Naive B cell (primary cell): ENCODE measurements around the gene SYT15. TPM values are rescaled to one million over a fixed set of nuclear protein-coding genes. Genes with fewer than 3 reads are reported as not detected.
"Not testable (repeated sequence)": the region's sequence is repeated elsewhere in the genome, so short reads cannot be mapped to it uniquely, and the experiment has no call there.

ENCODE experiments used
- ATAC-seq, 2 donors: fragments of 150-1000 bp; cut with Tn5 transposase; 2 replicates each; pipeline ENCODE4 v1.10.0; 2021; ENCODE audit warnings: low read depth in 2 of 2, mild to moderate bottlenecking in 2 of 2, moderate library complexity in 2 of 2
- DNase-seq: peaks from one replicate; pipeline ENCODE4 v3.0.0; 2022
- H3K27ac Mint-ChIP-seq, 6 donors: one replicate each; pipeline ENCODE4 v1.8.0; 2020 to 2022; ENCODE audit warnings: mild to moderate bottlenecking in 6 of 6, mixed read lengths in 6 of 6, moderate library complexity in 5 of 6, inconsistent platforms in 2 of 6
- H3K27me3 Mint-ChIP-seq, 3 donors: one replicate each; pipeline ENCODE4 v1.8.0; 2021 to 2022; ENCODE audit warnings: mixed read lengths in 3 of 3, mild to moderate bottlenecking in 1 of 3
- H3K36me3 Mint-ChIP-seq, 2 donors: one replicate each; pipeline ENCODE4 v1.8.0; 2020 to 2022; ENCODE audit warnings: mixed read lengths in 2 of 2, inconsistent platforms in 1 of 2, mild to moderate bottlenecking in 1 of 2
- H3K4me1 Mint-ChIP-seq, 3 donors: one replicate each; pipeline ENCODE4 v1.8.0; 2020 to 2022; ENCODE audit warnings: mixed read lengths in 3 of 3, inconsistent platforms in 1 of 3, mild to moderate bottlenecking in 1 of 3, moderate library complexity in 1 of 3
- H3K4me3 Mint-ChIP-seq, 8 donors: one replicate each; pipeline ENCODE4 v1.8.0; 2020 to 2022; ENCODE audit warnings: mild to moderate bottlenecking in 8 of 8, mixed read lengths in 8 of 8, moderate library complexity in 8 of 8, inconsistent platforms in 2 of 8
- H3K9me3 Mint-ChIP-seq, 7 donors: one replicate each; pipeline ENCODE4 v1.8.0; 2020 to 2022; ENCODE audit warnings: mixed read lengths in 7 of 7, mild to moderate bottlenecking in 5 of 7, inconsistent platforms in 2 of 7, moderate library complexity in 1 of 7
- polyA plus RNA-seq, 6 donors: library from polyadenylated mRNA; unstranded; fragments of 300-500 nt; fragmentation: Illumina TruSeq; gene quantifications; one replicate each; pipeline ENCODE4 v1.2.3, GENCODE V29; 2021; ENCODE audit warnings: low read depth in 6 of 6

SYT15 gene
- polyA plus RNA-seq, 6 donors from 2014 or later, result 0.06 to 0.36 (median 0.07) TPM; not detected in 2

DNA sequence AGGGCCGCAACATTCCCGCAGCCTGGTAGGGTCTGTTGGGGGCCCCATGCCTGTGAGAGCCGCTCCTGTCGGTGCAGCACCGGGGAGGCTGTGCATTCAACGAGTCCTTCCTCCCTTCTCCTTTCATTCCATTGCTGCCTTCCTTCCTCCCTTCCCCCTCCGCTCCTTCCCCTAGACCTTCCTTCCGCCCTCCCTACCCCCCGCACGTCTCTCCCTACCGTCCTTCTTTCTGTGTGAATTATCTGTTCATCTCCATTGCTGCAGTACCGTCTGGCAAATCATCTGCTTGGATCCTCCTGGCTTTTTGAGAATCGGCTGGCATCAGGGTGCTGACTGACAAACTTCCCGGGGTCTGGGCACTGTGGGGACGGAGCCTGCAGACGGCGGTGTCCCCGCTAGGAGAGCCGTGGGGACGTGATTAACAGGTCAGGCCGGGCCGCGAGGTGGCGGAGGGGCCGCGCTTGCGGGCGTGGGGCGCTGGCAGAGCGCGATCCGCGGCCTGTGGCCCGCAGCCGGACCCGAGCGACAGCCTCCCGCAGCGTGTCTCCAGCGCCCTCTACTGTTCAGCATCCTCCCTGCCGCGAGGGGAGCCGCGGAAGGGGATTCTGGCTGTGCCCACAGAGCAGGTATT, 18.8 kb downstream of the SYT15 start:
- not testable (repeated sequence) for H3K9me3 Mint-ChIP-seq, H3K27me3 Mint-ChIP-seq, H3K36me3 Mint-ChIP-seq, H3K4me1 Mint-ChIP-seq, H3K27ac Mint-ChIP-seq
- DNase-seq, result peak; percentile 46
- peak overlapping the region in 5 of 8 donors; percentile 39 to 69 (median 63) for H3K4me3 Mint-ChIP-seq
- ATAC-seq, result peak; percentile 87 to 90

DNA sequence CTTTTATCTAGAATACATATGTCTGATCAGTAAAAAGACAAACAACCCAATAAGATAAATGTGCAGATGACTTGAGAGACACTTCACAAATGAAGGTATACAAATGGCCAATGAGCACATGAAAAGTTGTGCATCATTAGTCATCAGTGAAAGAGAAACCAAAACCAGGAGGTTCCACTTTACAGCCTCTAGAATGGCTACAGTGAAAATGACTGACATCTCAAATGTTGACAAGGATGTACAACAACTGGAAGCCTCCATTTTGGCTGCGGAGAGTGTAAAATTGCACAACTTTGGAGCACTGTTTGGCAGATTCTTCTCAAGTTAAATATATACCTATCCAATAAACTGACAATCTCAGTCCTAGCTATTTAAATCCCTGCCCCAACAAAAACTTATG, 21.6 kb downstream of the SYT15 start:
- H3K4me1 Mint-ChIP-seq, H3K36me3 Mint-ChIP-seq, DNase-seq, H3K27me3 Mint-ChIP-seq, H3K9me3 Mint-ChIP-seq, H3K4me3 Mint-ChIP-seq, H3K27ac Mint-ChIP-seq: not testable (repeated sequence)
- peak; percentile 50 to 53 for ATAC-seq

DNA sequence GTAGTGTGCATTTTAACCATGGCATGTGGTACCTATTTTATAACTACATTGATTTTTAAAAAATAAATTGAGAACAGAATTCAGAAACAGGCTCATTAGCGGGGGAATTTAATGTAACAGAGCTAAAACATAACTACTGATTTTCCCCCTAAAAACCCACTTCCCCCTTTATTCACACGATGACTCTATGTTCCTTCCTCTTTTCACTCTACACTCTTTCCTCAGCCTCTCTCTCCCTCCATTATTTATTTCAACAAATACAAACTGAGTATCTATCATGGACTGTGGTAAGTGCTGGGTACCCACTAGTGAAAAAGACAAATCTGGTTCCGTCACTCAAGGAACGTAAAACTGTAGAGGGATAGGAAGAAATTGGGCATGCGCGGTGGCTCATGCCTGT, 36.6 kb downstream of the SYT15 start:
- not testable (repeated sequence) for H3K27me3 Mint-ChIP-seq, H3K4me3 Mint-ChIP-seq, H3K36me3 Mint-ChIP-seq, DNase-seq, H3K9me3 Mint-ChIP-seq, H3K4me1 Mint-ChIP-seq, H3K27ac Mint-ChIP-seq
- peak; percentile 73 to 78 for ATAC-seq

DNA sequence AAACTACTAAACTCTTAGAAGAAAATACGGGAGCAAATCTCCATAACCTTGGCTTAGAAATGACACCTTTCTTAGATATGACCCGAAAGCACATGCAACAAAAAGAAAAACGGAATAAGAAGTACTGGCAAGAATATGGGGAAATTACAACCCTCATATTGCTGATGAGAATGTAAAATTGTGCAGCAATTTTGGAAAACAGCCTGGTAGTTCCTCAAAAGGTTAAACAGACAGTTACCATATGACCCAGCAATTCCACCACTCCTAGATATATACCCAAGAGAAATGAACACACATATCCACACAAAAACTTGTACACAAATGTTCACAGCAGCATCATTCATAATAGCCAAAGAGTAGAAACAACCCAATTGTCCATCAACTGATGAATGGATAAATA, 37.3 kb downstream of the SYT15 start:
- not testable (repeated sequence) for H3K27ac Mint-ChIP-seq, H3K27me3 Mint-ChIP-seq, DNase-seq, H3K36me3 Mint-ChIP-seq, H3K9me3 Mint-ChIP-seq, H3K4me1 Mint-ChIP-seq, H3K4me3 Mint-ChIP-seq, ATAC-seq

DNA sequence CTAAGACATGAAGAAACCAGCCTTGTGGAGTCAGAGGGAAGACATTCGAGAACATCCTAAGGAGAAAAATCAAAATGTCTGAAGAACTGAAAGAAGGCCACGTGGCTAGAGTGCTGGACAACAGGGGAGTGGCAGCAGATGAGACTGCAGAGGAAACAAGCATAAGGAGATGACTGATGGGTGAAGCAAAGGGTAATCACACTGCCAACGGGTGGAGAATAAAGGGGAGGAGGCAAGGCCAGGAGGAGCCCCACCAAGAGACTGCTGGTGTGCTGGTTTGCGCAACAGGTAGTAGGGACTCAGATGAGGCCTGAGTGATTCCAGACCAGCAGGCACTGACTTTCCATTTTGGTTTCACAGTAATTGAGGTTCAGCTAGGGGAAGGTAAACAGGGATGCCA, 38.2 kb downstream of the SYT15 start:
- not testable (repeated sequence) for H3K9me3 Mint-ChIP-seq, H3K27me3 Mint-ChIP-seq, H3K36me3 Mint-ChIP-seq, H3K4me1 Mint-ChIP-seq, H3K4me3 Mint-ChIP-seq, DNase-seq, ATAC-seq
- peak overlapping the region in 4 of 6 donors; percentile 66 to 90 (median 80) for H3K27ac Mint-ChIP-seq

DNA sequence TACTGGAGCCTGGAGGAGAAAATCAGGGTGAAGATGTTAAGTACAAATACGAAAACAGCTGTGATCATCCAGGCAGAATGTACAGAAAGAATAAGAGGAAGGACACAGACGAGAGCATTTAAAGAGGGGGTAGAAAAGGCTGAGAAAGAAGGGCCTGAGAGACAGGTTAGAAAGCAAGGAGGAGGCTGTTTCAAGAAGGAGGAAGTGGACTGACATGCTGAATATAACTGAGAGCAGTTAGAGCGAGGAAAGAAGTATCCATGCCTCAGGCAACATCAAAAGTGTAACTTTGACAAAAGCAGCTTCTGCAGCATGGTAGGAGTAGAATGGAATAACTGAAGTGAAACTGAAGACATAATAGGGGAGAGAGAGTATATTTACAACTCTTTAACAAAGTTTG, 39.0 kb downstream of the SYT15 start:
- peak overlapping the region in 2 of 6 donors; percentile 36 to 73 for H3K27ac Mint-ChIP-seq
- peak; percentile 76 to 81 for ATAC-seq
- not testable (repeated sequence) for DNase-seq

DNA sequence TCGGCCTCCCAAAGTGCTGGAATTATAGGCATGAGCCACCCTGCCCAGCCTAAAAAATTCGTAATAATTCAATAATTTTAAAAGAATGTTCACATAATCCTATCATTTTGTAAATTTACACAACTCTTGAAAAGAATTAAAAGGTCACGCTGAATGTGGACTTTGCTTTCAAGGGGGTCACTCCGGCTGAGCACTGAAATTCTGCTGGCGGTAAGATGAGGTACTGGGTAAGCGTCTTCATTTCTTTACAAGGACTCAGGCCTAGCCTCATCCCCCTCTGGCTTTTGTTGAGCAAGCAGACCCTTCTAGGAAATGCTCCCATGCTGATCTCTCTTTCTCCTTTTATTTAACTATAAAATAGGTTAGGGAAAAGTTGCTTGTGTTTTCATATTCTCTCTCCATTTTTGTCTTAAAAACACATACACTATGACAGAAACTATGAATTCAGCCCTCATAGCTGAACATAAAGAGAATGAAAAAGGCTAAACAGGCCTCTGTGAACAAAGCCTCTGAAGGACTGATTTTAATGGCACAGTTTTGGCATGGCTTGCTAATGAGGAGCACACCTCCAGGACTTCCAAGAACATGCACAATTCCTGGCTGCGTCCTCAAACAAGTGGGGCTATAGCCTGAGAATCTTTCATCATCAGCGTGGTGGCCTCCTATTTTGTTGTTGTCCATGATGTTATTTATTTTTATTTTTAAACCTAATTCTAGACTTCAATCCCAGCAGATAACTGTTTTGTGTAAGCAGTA, 45.1 kb downstream of the SYT15 start:
- not testable (repeated sequence) for DNase-seq, H3K4me3 Mint-ChIP-seq, H3K9me3 Mint-ChIP-seq, H3K4me1 Mint-ChIP-seq, ATAC-seq, H3K27me3 Mint-ChIP-seq, H3K27ac Mint-ChIP-seq, H3K36me3 Mint-ChIP-seq

More for the DNA sequence above, 39.0 kb downstream of the SYT15 start:
- not testable (repeated sequence) for H3K36me3 Mint-ChIP-seq, H3K27me3 Mint-ChIP-seq, H3K4me1 Mint-ChIP-seq, H3K9me3 Mint-ChIP-seq
- H3K4me3 Mint-ChIP-seq, result peak overlapping the region in 5 of 8 donors; percentile 5 to 80 (median 45)

DNA sequence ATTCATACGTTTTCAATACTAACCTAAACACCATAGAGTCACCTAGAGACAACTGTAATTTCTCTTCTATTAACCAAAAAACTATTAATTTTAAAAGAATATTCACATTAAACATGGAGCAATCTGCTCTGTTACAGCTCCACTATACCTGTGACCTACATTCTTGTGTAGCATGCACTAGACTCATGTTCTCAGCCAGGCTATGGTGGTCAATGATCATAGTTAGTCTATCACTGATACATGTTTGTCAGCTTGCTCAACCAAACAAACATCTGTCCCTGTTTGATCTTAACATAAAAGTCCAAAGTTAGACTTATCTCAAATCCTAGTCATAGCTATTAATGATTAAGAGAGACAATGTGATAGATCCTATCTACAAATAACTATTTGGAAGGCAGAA, 50.9 kb downstream of the SYT15 start:
- H3K4me1 Mint-ChIP-seq, ATAC-seq, H3K27ac Mint-ChIP-seq: not testable (repeated sequence)

DNA sequence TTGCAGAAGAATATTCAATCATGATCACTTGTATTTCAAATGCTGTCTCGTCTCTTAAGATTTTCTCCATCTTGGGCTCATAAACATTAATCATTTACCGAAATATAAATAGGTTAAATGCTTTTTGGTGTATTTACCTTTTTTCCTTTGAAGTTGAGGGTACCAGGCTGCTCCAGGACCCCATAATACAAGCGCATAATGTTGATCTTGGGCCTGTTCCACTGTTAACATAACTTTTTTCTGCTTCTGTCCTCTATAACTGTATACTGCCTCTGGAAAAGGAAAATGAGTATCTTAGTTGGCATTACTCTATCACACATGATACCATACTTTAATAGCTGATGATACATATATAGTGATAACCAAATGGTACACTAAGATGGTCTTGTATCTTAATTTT, 51.9 kb downstream of the SYT15 start:
- H3K4me3 Mint-ChIP-seq, H3K27ac Mint-ChIP-seq, H3K4me1 Mint-ChIP-seq, H3K27me3 Mint-ChIP-seq, H3K9me3 Mint-ChIP-seq, H3K36me3 Mint-ChIP-seq, ATAC-seq, DNase-seq: not testable (repeated sequence)

More for the DNA sequence above, 50.9 kb downstream of the SYT15 start:
- not testable (repeated sequence) for DNase-seq, H3K27me3 Mint-ChIP-seq, H3K36me3 Mint-ChIP-seq, H3K9me3 Mint-ChIP-seq, H3K4me3 Mint-ChIP-seq

DNA sequence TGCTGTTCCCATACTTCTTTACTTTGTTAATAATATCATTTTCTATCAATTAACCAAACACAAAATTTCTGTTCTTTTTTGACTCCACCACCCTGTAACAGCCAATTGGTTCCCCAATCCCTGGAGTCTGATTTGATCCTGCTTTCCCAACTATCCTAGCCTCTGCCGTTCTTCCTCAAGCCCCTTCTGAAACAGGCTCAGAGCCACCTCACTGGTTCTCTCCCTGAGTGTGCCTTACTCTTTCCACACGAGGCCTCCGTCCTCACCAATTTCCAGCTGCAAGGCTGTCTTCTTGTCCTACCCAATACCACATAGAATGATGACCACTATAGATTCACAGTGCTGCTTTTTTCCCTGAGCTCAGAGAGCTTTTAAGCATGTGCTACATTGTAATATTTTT, 52.8 kb downstream of the SYT15 start:
- H3K27ac Mint-ChIP-seq, H3K4me1 Mint-ChIP-seq, ATAC-seq, H3K36me3 Mint-ChIP-seq, H3K9me3 Mint-ChIP-seq, H3K4me3 Mint-ChIP-seq, DNase-seq, H3K27me3 Mint-ChIP-seq: not testable (repeated sequence)

DNA sequence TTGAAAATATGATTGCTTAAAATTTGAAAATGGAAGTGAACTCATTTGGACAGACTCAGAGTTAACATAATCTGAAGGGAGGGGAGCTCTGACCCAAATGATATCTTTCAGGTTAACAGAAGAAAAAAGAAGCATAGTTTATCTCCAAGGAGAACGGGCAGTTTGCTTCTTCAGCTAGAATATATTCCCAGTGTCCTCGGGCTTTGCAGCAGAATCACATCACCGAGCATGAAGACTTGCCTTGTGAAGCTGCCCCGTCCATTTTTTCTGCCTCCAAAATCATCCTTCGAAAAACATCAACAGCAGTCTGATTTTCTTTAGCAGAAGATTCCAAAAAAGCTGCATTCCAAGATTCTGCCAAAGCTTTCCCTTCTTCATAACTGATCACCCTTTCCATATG, 55.8 kb downstream of the SYT15 start:
- peak overlapping the region in 2 of 8 donors; percentile 43 to 47 for H3K4me3 Mint-ChIP-seq
- H3K27ac Mint-ChIP-seq, H3K9me3 Mint-ChIP-seq: not testable (repeated sequence)

DNA sequence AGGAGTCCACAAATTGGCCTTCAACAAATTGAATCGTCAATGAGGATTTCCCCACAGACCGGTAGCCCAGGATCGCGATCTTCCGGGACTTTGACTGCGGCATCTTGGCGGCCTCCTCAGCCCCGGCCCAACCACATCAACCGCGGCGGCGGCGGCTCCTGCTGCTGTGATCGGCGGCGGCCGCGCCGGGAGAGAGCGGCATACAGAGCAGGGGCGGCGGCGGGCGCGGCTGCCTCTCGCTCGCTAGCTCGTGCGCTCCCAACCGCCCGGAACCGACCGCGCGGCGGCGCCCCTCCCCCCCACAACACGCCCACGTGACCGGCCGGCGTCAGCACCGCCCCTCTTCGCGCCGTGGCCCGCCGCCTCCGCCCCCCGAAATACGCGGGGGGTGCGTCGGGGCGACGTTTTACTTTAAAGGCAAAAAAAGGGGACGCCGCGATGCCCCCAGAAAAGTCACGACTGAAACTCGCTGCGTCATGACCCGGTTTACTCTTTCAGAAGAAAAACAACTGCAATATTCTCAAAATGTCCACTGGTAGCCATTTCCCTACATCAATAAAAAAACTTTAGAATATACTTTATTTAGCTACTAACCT, 56.5 kb downstream of the SYT15 start:
- not testable (repeated sequence) for H3K36me3 Mint-ChIP-seq, H3K27me3 Mint-ChIP-seq, H3K9me3 Mint-ChIP-seq, H3K4me1 Mint-ChIP-seq
- H3K27ac Mint-ChIP-seq, result peak overlapping the region in 2 of 6 donors; percentile 67 to 79
- peak overlapping the region in 7 of 8 donors; percentile 35 to 85 (median 71) for H3K4me3 Mint-ChIP-seq
- ATAC-seq (peak; percentile 88 to 90), DNase-seq (peak; percentile 14)

More for the DNA sequence above, 55.8 kb downstream of the SYT15 start:
- not testable (repeated sequence) for ATAC-seq, H3K27me3 Mint-ChIP-seq, DNase-seq, H3K4me1 Mint-ChIP-seq, H3K36me3 Mint-ChIP-seq

DNA sequence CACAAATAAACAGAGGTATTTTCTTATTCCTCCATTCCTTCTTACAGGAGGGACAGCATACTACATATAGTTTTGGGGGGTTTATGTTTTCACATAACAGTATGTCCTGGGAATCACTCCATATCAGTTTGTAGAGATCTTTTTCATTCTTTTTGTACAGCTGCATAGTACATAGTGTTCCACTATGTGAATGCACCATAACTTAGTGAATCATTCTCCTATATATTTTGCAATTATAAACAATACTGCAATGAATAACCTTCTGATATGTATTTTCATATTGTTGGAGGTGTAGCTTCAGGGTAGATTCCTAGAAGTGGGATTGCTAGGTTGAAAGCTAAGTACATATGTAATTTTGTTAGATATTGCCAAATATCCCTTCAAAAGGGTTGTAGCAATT, 61.1 kb downstream of the SYT15 start:
- H3K4me1 Mint-ChIP-seq, DNase-seq, H3K9me3 Mint-ChIP-seq, H3K36me3 Mint-ChIP-seq, H3K27me3 Mint-ChIP-seq, H3K27ac Mint-ChIP-seq, H3K4me3 Mint-ChIP-seq, ATAC-seq: not testable (repeated sequence)
